ENCODE data around the gene ATP9A.
A peak's percentile ranks its signal among the peaks of the same experiment; 100 is the strongest.

Gene ATP9A

DNA sequence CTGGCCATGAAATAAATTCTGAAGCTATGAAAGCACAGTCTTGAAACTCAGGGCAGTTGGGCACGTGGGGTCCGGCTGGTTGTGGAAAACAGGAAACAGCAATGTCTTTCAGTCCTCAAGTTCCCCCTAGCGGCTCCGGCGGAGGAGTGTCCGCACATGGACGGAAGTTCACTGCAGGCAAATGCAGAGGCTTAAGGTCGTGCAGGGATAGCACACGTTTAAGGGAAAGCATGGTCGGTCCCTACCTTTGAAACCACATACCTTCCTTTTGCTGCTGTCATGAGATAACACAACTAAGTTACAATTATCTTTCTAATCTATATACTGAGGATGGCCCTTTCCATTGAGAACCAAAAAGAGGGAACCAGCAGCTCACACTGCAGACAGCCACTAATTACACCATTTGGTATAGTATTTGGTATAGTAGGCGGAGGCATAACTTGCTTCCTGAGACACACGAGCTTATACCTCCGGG lies 173.1 kb downstream of the ATP9A start:
- peak; percentile 67 for DNase-seq

DNA sequence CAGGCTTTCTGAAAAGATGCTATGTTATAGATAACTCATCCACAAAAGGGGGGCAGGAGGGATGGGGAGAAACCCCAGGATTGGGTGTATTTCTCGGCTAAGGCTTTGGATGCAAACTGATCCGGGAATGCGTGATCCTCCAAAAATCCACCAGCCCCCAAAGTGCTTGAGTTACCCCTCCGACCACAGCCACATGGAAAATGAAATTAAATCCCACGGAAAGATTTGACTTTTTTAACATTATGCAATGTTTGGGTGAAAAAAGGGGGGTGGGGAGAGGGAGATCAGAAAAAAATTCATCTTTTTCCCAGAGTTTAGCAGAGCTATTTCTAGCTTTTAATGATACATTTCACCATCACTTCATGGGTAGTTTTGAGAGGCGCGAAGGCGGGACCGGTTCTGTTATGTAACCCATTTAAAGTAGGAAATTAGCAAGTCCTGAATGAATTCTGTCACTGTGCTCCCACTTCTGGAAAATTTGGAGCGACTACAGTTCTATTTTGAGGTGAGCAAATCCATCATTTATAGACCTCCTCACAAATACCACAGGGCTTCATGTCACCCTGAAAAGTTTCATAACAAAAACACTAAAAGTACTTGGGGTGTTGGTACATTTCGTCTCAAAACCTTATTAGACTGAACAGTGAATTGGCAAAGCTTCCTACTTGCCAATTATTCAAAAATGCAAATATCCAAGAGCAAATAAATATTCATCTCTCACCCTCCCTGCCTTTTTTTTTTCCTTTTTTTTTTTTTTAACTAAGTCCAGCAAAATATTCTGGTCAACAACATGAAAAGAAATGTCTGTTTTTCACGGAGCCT lies 173.7 kb downstream of the ATP9A start:
- DNase-seq, result no peak

DNA sequence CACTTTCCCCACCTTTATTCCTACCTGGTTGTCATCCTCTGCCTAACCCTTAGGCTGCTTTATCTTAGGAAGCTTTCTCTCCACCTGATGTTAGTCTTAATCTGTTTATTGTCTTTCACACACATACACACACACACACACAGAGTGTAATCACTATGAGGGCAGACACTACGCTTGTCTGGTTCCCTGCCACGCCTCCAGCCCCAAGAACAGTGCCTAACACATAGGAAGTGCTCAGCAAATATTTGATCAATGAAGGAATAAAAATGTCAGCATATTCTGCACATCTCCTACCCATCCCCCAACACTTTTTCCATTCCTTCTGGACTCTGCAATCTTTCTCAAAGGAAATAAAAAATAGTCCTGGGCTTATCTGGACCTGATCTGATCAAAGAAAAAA lies 174.6 kb downstream of the ATP9A start:
- DNase-seq, result no peak

DNA sequence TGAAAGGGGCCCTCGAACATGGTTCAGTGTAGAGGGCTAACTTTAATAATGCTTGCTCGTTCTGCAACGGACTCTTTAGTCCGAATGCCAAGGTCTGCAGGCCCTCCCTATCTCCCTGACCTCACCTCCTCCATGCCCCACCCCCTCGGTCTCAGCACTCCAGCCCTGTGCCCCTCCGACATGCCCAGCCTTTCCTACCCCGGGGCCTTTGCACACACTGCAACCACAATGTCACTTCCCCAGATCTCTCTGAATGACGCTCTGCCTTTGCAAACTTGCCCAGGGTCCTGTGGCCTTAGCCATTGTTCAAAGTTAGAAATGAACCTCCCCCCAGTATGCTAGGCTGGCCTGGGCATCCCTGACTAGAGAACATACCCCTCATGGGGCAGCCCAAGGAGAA lies 175.6 kb downstream of the ATP9A start:
- DNase-seq, result no peak

DNA sequence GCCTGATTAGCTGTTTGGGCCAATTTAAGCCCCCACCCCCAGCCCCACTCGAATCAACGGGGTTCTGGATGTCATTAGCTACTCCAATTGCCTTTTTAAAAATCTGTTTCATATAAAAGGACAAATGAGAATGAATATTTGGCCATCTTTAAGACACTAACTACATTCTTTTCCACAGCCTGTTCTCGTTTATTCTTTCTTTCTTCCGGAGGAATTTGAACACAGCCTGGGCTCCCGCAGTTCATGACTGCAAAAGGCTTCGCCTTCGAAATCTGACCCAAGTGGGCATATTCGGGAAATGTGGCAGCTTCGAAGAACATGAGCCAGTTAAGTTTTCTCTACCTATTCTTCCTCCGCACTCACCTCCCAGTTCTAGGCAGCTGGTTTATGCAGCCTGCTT lies 176.3 kb downstream of the ATP9A start:
- no peak for DNase-seq

DNA sequence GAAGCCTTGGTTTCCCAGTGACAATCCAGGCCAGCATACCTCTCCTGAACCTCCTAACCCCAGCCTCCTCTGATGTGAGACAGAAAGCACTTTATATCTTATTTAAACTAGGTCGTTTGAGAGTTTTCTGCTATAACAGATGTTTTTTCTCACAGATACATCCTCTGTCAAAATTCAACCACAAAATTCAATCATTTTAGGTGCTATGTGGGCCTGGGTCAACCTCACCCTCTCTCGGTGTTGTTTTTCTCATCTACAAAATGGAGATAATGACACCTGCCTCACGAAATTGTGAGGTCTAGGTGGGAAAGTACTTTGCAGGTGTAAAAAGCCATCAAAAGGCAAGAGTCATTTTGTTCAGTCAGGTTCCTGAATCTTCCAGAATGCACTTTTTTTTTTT lies 179.4 kb downstream of the ATP9A start:
- DNase-seq, result no peak

DNA sequence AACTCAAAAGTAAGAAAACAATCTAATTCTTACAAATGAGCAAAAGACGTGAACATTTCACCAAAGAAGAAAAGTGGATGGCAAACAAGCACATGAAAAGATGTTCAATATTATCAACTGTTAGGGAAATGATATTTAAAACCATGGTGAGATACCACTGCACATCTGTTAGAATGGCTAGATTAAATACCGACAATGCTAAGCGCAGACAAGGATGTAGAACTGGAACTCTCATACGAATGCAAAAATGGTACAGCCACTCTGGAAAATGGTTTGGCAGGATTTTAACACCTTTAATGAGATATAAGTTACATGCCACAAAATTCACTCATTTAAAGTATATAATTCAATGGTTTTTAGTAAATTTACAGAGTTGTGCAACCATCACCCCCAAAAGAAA lies 181.0 kb downstream of the ATP9A start:
- DNase-seq, result no peak

DNA sequence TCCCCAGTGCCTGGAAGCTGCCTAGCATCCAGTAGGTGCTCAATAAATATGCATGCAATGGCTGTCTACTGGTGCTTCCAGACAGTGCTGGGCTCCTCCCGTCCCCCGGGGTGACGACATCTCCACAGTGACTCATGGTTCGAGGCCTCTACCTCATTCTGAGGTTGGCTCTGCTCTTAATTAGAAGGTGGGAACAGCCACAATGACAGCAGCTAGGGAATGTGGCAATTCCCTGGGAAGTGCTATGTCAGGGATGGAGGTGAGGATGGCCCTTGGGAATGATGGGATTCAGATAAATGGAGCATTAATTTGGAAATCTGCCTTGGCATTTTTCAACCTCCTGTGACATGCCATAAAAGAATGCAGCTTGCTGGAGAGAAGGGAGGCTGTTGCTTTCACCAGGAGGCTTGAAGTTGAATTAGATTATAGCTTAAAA lies 182.2 kb downstream of the ATP9A start:
- no peak for DNase-seq

DNA sequence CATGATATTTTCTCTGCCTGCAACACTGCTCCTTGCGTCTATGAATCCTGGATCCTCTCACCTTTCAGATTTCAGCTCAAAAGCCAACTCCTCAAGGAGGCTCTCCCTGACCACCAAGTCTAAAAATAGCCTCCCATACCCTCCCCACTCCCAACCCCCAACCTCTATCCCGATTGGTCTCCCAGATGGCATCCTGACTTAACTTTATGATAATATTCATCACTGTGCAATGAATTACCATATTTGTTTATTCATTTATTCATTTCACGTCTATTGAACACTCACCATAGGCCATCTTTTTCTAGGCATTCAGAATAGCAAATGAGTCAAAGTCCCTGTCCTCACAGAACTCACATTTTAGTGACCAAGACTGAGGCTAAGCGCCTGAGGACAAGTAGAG lies 183.0 kb downstream of the ATP9A start:
- no peak for DNase-seq

DNA sequence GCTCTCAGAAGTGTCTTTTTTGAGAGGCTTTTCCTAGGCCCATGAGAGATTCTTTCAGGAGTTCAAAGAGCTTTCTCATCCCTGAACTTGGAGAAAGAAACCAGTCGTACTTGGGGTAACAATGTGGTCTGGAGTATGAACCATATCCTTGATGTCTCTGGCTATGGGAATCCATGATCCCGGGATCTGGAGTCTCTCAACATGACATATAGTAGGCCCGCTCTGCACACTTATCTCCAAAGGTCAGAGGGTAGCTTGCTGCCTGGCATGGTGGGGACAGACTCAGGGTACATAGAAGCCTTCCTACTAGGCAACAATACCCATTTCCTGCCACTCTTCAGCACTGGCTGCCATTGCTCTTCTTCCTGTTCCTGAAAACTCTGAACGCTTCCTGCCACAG lies 183.5 kb downstream of the ATP9A start:
- DNase-seq, result no peak

DNA sequence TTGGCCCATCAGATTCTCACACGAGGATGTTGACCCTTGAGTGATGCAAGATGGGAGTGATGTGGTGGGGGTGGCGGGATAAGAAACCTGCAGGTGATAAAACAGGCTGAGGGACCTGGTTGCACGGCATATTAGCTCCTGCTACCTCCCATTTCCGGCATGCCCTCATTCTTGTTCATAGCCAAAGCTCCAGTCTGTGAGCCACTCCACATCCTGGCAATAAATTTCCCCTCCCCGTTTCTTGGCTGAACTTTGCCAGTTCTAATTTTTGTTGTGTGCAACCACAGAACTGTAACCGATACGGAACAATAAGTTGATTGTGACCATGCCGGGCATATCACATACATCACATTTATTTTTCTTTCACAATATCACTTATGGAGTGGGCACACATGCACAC lies 184.1 kb downstream of the ATP9A start:
- DNase-seq, result no peak

DNA sequence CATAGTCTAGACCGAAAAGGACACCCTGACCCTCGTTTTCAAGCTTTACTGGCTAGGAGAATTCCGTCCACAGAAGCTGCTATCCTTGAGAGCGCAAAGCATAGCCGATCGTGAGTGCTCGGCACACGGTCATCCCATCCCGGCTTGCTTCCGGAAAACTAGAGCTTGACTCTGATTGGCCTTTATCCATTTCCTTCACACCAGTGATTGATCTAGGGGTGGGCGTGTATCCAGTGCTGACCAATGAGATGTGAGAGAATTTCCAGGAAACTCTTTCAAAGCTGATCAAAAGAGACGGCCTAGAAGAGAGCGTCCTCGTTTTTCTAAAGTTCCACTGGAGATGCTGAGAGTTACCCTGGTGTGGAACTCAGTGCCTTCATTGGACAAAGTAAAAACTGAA lies 184.7 kb downstream of the ATP9A start:
- DNase-seq, result peak; percentile 12

DNA sequence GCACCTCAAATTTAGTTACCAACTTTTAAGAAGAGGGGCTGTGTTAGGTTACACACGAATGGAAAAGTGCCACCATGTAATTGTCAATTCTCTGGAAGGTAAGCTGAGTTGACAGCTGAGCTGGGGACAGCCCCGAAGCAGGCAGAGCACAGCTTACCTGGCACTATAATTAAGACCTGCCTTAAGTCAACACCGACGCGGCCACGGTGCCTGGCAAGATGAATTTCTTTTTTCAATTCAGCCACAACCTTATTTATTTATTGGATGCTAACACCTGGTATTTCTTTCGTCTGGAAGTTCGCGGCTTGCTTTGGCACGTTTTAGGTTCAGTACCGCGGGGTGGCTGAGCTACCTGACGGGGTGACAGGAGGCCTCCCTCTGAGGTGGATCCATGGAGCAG lies 185.1 kb downstream of the ATP9A start:
- no peak for DNase-seq

DNA sequence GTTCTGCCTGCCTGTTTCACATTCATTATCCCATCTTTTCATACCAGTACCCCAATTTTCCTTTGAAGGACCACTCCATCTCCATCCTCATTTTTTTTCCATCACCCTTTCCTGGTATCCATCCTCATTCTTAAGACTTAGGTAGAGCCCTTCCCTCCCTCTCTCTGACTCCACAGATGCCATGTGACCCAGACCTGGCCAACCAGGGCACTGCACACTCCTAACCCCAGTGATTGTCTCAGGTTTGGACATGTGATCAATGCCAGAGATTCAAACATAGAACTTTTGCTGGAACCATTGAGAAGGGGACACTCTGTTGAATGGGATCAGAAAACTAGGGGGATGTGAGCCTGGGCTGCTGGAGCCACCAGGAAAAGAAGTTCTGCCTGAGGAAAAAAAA lies 186.6 kb downstream of the ATP9A start:
- no peak for DNase-seq

DNA sequence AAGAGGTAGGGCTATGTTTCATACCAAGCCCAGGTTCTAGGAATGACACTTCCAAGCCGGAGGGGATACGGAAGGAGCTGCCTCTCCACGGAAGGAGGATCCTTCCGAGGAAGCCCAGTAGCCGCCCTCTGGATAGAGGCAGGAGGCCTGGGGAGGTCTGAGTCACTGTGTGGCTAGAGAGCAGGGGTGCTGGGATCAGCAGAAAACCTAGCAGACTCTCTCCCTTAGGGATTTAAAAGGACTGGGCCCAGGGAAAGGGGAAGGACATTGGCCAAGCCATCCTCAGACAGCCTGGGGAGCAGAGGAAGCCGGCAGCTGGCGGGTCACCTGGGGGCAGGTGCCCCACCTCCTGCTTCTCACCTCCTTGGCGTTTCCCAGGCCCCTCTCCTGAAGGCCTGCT lies 189.1 kb downstream of the ATP9A start:
- DNase-seq, result no peak

DNA sequence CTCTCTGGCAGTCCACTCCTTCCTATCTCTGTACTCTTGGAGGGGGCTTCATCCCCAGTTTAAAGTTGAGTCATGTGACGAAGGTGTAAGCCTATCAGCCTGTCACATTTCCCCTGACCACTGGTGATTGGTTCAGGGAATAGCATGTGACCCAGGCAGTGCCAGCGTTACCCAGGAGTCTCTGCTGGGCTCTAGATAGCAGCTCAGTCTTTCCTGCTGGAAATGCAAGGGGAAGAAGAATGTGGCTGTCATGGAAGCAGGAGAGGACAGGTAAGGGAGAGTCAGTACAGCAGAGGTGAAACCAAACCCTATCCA lies 190.1 kb downstream of the ATP9A start:
- no peak for DNase-seq

DNA sequence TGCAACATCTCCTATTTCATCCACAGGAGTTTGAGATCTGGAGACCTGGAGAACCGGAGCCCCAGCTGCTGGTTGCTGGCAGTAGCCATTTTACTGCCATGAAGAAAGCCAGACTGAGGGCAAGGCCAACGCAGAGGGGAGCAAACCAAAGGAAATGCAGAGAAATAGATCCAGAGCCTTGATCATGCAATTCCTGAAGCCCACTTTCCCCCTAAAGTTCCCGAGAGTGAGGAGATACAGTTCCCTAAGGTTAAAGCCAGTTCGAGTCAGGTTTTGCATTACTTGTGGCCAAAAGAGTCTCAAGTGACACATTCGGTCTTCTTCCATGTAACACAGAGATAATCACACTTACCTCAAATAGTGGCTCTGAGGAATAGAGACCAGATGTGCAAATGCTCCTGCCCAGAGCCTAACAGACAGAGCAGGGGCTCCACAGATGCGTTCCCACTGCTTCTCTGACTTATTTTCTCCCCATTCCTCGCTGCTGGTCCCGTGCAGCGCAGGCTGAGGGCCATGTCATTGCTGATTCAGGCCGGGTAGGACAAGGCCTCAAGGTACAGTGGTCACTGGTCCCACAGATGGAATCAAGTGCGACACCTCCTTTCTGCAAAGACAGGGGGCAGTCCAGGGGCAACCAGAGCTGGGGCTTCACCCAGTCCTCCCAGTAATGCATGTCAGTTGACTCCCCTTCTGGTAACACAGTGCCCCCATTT lies 190.6 kb downstream of the ATP9A start:
- DNase-seq, result no peak

DNA sequence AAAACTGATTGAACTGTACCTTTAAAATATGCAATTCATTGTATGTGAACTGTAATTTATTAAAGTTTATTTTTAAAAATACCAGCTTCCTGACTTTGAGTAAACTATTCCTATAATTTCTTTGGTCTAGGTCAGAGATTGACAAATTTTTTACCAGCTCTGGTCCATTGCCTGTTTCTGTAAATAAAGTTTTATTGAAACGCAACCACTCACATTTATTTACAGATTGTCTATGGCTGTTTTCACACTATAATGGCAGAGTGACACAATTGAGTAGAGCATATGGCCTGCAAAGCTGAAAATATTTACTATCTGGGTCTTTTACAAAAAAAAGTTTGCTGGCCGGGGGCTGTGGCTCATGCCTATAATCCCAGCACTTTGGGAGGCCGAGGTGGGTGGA lies 192.7 kb downstream of the ATP9A start:
- DNase-seq, result no peak

DNA sequence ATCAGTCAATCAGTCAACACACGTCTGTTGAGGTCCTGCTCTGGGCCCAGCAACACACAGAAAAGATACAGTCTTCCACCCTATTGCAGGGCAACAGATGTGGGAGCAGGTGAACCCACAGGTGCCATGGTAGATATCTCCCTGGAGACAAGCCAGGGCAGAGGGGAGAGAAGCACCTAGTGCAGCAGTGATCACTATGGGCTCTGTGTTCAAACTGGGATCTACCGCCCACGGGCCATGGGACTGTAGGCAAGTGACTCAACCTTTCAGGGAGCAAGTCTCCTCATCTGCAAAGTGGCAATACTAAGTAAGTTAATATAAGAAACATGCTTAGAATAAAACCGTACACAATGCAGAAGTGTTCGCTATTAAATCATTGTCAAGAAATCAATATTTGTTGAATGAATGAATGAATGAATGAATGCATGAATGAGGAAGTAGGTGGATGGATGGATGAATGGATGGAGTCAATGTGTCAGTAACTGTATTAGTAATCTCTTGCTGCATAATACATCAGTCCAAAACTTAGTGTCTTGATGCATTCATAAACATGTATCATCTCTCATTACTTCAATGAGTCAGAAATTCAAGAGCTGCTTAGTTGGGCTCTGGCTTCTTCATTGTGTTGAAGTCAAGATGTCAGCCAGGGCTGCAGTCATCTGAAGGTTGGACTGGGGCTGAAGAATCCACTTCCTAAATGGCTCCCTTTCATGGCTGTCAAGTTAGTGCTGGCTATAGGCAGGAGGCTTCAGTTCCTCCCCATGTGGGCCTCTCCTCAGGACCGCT lies 193.7 kb downstream of the ATP9A start:
- DNase-seq, result no peak

DNA sequence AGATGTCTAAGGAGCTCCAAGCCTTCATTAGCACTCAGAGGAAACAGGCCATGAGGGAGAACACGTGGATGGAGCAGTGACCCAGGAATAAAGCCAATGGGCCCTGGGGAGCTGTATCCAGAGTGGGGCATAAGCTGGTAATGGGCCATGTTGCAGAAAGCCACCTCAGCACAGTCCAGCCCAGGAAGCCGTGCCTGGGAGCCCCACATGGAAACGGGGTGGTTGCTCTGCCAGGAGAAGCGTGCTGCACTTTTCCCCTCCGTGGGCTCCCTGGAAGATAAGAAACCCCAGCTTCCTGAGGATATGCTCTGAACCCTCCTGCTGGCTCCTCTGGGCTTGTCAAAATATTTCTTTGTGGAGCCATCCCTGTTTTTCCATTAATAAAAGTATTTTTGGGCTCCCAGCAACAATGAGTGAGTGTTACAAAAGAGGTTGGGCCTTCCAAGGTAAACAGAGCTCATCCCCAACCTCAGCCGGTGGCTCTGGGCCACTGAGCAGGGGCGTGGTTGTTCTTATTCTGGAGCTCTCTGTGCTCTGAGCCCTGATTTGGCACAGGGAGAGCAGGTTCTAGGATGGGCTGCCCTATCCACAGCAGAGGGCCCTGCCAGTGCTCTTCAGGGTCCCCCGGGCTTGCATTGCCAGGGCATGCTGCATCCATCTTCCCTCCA lies 194.5 kb downstream of the ATP9A start:
- no peak for DNase-seq

DNA sequence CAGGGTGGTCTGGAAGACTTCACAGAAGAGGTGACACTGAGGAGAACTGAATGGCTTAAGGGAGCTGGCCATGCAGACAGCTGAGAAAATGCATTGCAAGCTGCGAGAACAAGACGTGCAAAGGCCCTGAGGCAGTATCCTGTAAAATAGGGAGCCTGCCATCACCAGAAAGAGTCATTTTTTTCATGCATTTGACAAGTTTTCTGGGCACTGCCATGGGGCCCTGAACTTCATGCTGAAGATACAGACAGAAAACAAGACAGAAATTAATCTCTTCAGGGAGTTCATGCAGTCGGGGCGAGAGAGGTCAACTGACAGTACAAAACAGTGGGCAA lies 196.8 kb downstream of the ATP9A start:
- DNase-seq, result no peak

DNA sequence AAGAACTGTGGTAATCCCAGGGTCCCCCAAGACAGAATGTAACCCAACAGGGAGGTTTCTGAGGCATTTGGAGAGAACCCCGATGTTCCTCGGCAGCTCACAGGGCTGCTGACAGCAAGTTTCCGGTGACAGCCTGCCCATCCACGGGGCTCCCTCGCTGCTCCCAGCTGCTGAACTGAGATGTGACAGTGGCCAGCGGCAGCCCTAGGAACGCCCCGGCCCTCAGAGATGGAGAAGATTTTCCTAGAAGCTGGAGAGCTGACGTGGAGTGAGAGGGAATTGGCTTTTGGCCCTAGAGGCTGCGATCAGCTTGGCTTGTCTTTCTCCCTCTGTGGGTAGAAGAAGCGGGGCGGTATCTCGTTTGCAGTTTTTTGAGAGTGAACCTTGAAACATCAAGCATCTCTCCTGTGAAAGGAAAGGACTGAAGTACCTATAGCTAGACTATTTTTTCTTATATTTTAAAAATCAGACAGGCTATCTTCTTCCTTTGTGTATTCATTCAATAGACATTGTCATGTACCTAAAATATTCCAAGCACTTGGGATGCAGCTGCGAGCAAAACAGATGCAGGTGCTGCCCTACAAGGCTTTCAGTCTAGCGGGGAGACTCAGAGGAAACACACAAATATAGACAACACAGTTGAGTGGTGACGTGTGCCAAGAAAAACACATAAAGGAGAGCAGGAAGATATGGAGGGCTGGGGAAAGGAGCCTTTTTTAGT lies 197.3 kb downstream of the ATP9A start:
- DNase-seq, result no peak
